ENCODE measurements around the gene HPS4.

GRCh38 chr22:26513838-26514237, 30.3 kb upstream of the HPS4 start:
- TF ChIP-seq POLR2A (IDR thresholded peaks at IDR 0.05; ENCODE audit: low read length): no peak
- TF ChIP-seq GATA1 (IDR thresholded peaks at IDR 0.05; ENCODE audit: low read depth, low read length): no peak

Measured in erythroblast (primary cell).